SK-N-SH (cell line): ENCODE results near the gene ATP2B2. TPM values are rescaled to one million over a fixed set of nuclear protein-coding genes. Genes with fewer than 3 reads are reported as not detected.

ENCODE experiments used
- CTCF ChIA-PET: fragments of 300-600, 350-600 bp; formaldehyde crosslinking; extraction: SDS; loops from one replicate; lab custom pipeline; 2021; lab: Yijun Ruan, JAX
- POLR2A ChIA-PET: fragments of 350-600 bp; sonication (Branson Sonifier 250); formaldehyde crosslinking; extraction: SDS; loops from one replicate; lab custom pipeline; 2020; ENCODE audit warnings: antibody characterized with exemption, inconsistent platforms; lab: Yijun Ruan, JAX
- DNase-seq: peaks from one replicate; pipeline ENCODE4 v3.0.0; 2012
- H2AFZ ChIP-seq: fragments of 200-600 bp; sonication (generic); 2 replicates; pipeline ENCODE4 v1.8.1; 2016; ENCODE audit warnings: antibody characterized with exemption, mild to moderate bottlenecking, low read depth
- H3F3A ChIP-seq: fragments of 200-600 bp; sonication (generic); replicated peaks from 2 replicates; pipeline ENCODE3; 2016; ENCODE audit warnings: antibody characterized with exemption, mild to moderate bottlenecking; ENCODE audit not compliant: insufficient read depth
- H3K27ac ChIP-seq, 2 experiments: fragments of 200-500 bp in 1 of 2; fragments of 200-600 bp in 1 of 2; sonication (Bioruptor generic) in 1 of 2; sonication (generic), shearing (Covaris generic) in 1 of 2; 2 replicates each; pipeline versions ENCODE4 v1.5.1 to v1.6.1; 2014 to 2016; ENCODE audit warnings: low read depth in 2 of 2, inconsistent platforms in 1 of 2, low read length in 1 of 2, mild to moderate bottlenecking in 1 of 2, mixed read lengths in 1 of 2
- H3K27me3 ChIP-seq: fragments of 200-600 bp; sonication (generic), shearing (Covaris generic); 2 replicates; pipeline ENCODE4 v1.6.1; 2016; ENCODE audit warnings: mixed run types; ENCODE audit not compliant: insufficient read depth
- H3K36me3 ChIP-seq, 2 experiments: fragments of 200-500 bp in 1 of 2; fragments of 200-600 bp in 1 of 2; sonication (Bioruptor generic) in 1 of 2; sonication (generic) in 1 of 2; replicated peaks in 1 of 2; 2 replicates each; pipeline versions ENCODE3 to v1.5.1; 2014 to 2016; ENCODE audit warnings: low read length in 1 of 2, mild to moderate bottlenecking in 1 of 2; ENCODE audit not compliant: insufficient read depth in 2 of 2, control insufficient read depth in 1 of 2
- H3K4me1 ChIP-seq, 2 experiments: fragments of 200-500 bp in 1 of 2; fragments of 200-600 bp in 1 of 2; sonication (Bioruptor generic) in 1 of 2; sonication (generic), shearing (Covaris generic) in 1 of 2; 2 replicates each; pipeline versions ENCODE4 v1.5.1 to v1.6.1; 2014 to 2016; ENCODE audit warnings: low read depth in 1 of 2, low read length in 1 of 2, mixed run types in 1 of 2; ENCODE audit not compliant: insufficient read depth in 2 of 2, control insufficient read depth in 1 of 2
- H3K4me2 ChIP-seq: fragments of 200-600 bp; sonication (generic), shearing (Covaris generic); 2 replicates; pipeline ENCODE4 v1.6.1; 2017; ENCODE audit warnings: mixed run types
- H3K4me3 ChIP-seq, 2 experiments: fragments of 200-500 bp in 1 of 2; fragments of 200-600 bp in 1 of 2; sonication (Bioruptor generic) in 1 of 2; sonication (generic), shearing (Covaris generic) in 1 of 2; 2 replicates each; pipeline versions ENCODE4 v1.5.1 to v1.8.1; 2014 to 2016; ENCODE audit warnings: low read depth in 2 of 2, inconsistent platforms in 1 of 2, low read length in 1 of 2, mild to moderate bottlenecking in 1 of 2, mixed read lengths in 1 of 2, moderate library complexity in 1 of 2
- H3K79me2 ChIP-seq: fragments of 200-600 bp; sonication (generic); 2 replicates; pipeline ENCODE4 v1.8.1; 2017; ENCODE audit warnings: mild to moderate bottlenecking; ENCODE audit not compliant: insufficient read depth
- H3K9ac ChIP-seq: fragments of 200-600 bp; sonication (generic); 2 replicates; pipeline ENCODE4 v1.6.1; 2017; ENCODE audit warnings: mixed run types
- H3K9me2 ChIP-seq: fragments of 200-600 bp; sonication (generic); 2 replicates; pipeline ENCODE4 v1.6.1; 2017; ENCODE audit warnings: mixed run types
- H3K9me3 ChIP-seq: fragments of 200-600 bp; sonication (generic); 2 replicates; pipeline ENCODE4 v1.6.1; 2017; ENCODE audit warnings: mixed run types, mild to moderate bottlenecking, moderate library complexity
- H4K20me1 ChIP-seq: fragments of 200-600 bp; sonication (generic); 2 replicates; pipeline ENCODE4 v1.6.1; 2017; ENCODE audit warnings: mild to moderate bottlenecking, mixed run types; ENCODE audit not compliant: insufficient read depth
- ELF1 ChIP-seq: IDR thresholded peaks from 2 replicates; pipeline ENCODE4 v1.4.0; 2012
- EZH2phosphoT487 ChIP-seq: fragments of 200-600 bp; sonication (generic); IDR thresholded peaks from 2 replicates; pipeline ENCODE4 v1.6.1; 2017; ENCODE audit warnings: low read depth, mixed run types, mild to moderate bottlenecking, antibody characterized with exemption, moderate library complexity, borderline replicate concordance
- FOSL2 ChIP-seq: IDR thresholded peaks from 2 replicates; pipeline ENCODE4 v1.4.0; 2012; ENCODE audit warnings: low read depth, mild to moderate bottlenecking, moderate library complexity, borderline replicate concordance
- GABPA ChIP-seq: IDR thresholded peaks from 2 replicates; pipeline ENCODE4 v1.4.0; 2012; ENCODE audit warnings: low read depth, mild to moderate bottlenecking
- GATA2 ChIP-seq: sonication (generic); formaldehyde crosslinking; IDR thresholded peaks from 2 replicates; pipeline ENCODE4 v1.5.0; 2020; ENCODE audit warnings: mild to moderate bottlenecking, missing genetic modification reagents
- MXI1 ChIP-seq: IDR thresholded peaks from 2 replicates; pipeline ENCODE4 v1.6.1; 2012; ENCODE audit warnings: mild to moderate bottlenecking, low read depth, low read length, improper control_type of control experiment
- POLR2AphosphoS5 ChIP-seq: IDR thresholded peaks from 2 replicates; pipeline ENCODE4 v1.6.1; 2012; ENCODE audit warnings: low read depth, low read length
- RAD21 ChIP-seq: IDR thresholded peaks from 2 replicates; pipeline ENCODE4 v1.6.1; 2012; ENCODE audit warnings: mild to moderate bottlenecking, low read length
- REST ChIP-seq: IDR thresholded peaks from 2 replicates; pipeline ENCODE4 v1.6.1; 2012; ENCODE audit warnings: mild to moderate bottlenecking, low read depth, low read length, moderate library complexity
- RXRA ChIP-seq: IDR thresholded peaks from 2 replicates; pipeline ENCODE4 v1.4.0; 2012; ENCODE audit warnings: low read depth, mild to moderate bottlenecking, borderline replicate concordance
- TAF1 ChIP-seq: IDR thresholded peaks from 2 replicates; pipeline ENCODE4 v1.6.1; 2012; ENCODE audit warnings: low read depth, mild to moderate bottlenecking, low read length, moderate library complexity, borderline replicate concordance
- TCF12 ChIP-seq: IDR thresholded peaks from 2 replicates; pipeline ENCODE4 v1.4.0; 2012
- TEAD4 ChIP-seq: IDR thresholded peaks from 2 replicates; pipeline ENCODE4 v1.4.0; 2012; ENCODE audit warnings: mild to moderate bottlenecking, borderline replicate concordance; ENCODE audit not compliant: insufficient read depth
- USF2 ChIP-seq: fragments of 150-350 bp; IDR thresholded peaks from 2 replicates; pipeline ENCODE4 v1.6.1; 2017; ENCODE audit warnings: antibody characterized with exemption, low read length, low read depth, borderline replicate concordance
- YY1 ChIP-seq: IDR thresholded peaks from 2 replicates; pipeline ENCODE4 v1.4.0; 2012; ENCODE audit warnings: low read depth, mild to moderate bottlenecking
- ZBTB33 ChIP-seq: IDR thresholded peaks from 2 replicates; pipeline ENCODE4 v1.4.0; 2012; ENCODE audit warnings: low read depth, borderline replicate concordance
- WGBS: methylation state at CpG from one replicate; pipeline ENCODE4 v1.1.6; 2017; ENCODE audit warnings: low lambda C conversion rate; 5-methylcytosine and 5-hydroxymethylcytosine counted together
- polyA plus RNA-seq, 3 experiments: library from polyadenylated mRNA; depleted of rRNA; stranded (reverse); fragments of >200 nt; gene quantifications; 2 replicates each; pipeline ENCODE4 v1.2.3, GENCODE V29; 2012

ATP2B2 gene
- polyA plus RNA-seq, 1 of the 3 experiments (the other 2 are of a cell fraction): 0.15 TPM

- Histone ChIP-seq H3K4me3 (no peak overlapping the region), H3K27ac (no peak overlapping the region), H3K4me2 (no peak overlapping the region), H3F3A (no peaks in the 10 kb centered on the region), H3K4me1 (peaks cover 0 to 21% of the 10 kb centered on the region in 2 experiments; a peak in 1 of 4 replicates), H3K9ac (no peak overlapping the region), H3K79me2 (peaks cover 31% of the 10 kb centered on the region), H3K9me3 (no peaks in the 10 kb centered on the region), H3K36me3 (peaks cover 28 to 44% of the 10 kb centered on the region in 2 experiments), H3K27me3 (no peaks in the 10 kb centered on the region), H4K20me1 (peaks cover 7% of the 10 kb centered on the region; the same call in 1 of the 2 replicates), H3K9me2 (no peaks in the 10 kb centered on the region), H2AFZ (no peak overlapping the region)
- POLR2A ChIA-PET: no interaction called here
- TF ChIP-seq ELF1: no peak
- no peak for TF ChIP-seq TCF12
- no peak for TF ChIP-seq GATA2 (CRISPR knock-in tag)
- TF ChIP-seq FOSL2: no peak
- TF ChIP-seq TEAD4: no peak
- no peak for TF ChIP-seq POLR2AphosphoS5
- TF ChIP-seq REST: no peak
- TF ChIP-seq USF2: no peak
- no peak for TF ChIP-seq GABPA
- TF ChIP-seq YY1: no peak
- no peak for TF ChIP-seq RAD21
- no peak for TF ChIP-seq TAF1
- no peak for TF ChIP-seq EZH2phosphoT487
- no peak for TF ChIP-seq MXI1
- no peak for TF ChIP-seq ZBTB33
- TF ChIP-seq RXRA: no peak
- WGBS: 97% methylated on average over 11 of the region's 13 CpGs
- CTCF ChIA-PET: interaction anchor here (1.4 to 2.7 kb wide), 2 partner anchors 10 to 16 kb away, joined by 3 to 13 read pairs; no protein-coding TSS in a partner anchor
- no peak for DNase-seq
These were observed 225.8 kb downstream of the ATP2B2 start for GRCh38 chr3:10279384-10280176.
